Measurements from ENCODE around the gene KIRREL3.

Gene KIRREL3

DNA sequence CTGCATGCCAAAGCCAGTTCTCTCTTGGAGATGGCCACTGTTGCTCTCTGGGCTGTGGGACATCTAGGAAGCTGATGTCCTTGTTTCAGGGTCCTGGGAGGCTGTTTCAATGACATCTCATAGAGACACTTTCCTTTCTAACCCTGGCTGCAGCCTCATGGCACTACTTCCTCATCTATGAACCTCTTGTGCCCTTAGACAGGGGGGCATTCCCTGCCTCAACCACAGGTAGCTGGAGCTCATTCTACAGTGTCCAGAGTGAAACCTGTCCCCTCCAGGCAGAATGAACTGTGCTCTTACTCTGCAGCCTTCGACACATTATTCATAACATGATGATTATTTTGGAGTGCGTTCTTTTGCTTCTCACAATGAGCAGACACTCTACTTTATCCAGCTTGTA lies 335.9 kb downstream of the KIRREL3 start:
- no peak for DNase-seq (ENCODE audit: low read depth)

DNA sequence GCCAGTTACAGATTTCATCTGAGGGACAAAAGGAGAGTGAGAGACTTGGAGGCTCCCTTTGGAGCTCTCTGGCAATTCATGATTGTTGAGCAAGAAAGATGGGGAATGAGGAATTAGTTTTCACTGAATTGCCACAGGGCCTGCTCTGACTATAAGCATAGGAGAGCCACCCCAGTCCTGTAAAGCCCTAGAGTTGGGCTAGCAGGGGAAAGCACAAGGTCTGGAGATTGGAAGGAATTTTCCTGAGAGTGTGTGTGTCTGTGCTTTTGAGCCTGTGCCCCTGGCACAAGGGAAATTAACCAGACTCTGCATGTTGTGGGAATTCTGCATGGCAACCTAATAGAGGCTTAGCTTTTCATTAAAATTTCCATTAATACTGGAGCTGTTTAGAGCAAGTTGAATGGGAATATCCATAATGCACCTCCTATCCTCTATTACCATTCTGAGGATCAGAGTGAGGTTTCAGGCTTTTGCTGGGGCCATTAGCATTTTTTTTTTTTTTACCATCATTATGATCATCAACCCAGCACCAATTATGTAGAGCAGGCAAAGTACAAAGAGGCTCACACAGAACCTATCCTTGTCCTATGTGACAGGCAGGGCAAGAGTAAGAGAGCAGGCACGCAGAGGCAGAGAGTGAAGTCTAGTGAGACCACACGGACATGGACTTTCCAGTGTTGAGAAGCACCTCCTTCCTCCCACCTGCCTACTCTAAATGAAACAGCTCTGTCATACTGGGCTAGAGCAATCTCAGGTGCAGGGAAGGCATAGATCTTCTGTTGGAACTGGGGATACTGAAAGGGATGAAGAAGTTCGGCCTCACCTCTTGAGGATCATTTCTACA lies 336.6 kb downstream of the KIRREL3 start:
- no peak for DNase-seq (ENCODE audit: low read depth)

DNA sequence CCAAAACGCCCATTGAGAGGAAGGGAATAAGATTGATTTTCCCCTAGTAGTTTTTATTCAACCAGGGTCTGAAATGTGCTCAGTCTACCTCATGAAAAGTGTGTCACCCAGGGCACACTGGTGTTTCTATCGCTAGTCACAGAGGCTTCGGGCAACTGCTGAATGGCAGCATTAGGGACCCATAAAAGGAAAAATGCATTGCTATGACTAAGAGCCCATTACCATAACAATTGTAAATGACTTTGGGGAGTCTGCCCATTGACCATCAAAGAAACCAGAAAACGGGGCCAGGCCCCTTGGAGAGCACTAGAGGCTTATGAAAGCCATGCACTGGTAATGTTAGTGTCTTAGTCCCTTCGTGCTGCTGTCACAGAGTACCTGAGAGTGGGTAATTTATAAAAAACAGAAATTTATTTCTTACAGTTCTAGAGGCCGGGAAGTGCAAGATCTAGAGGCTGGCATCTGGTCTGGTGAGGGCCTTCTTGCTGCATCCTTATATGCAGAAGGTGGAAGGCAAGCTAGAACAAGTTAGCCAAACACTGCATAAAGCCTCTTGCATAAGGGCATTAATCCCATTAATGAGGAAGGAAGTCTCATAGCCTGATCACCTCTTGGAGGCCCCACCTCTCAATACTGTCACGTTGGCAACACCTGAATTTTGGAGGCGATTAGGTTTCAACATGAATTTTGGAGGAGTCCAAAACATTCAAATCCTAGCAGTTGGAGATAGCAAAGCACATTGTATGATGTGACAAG lies 338.4 kb downstream of the KIRREL3 start:
- no peak for DNase-seq (ENCODE audit: low read depth)

DNA sequence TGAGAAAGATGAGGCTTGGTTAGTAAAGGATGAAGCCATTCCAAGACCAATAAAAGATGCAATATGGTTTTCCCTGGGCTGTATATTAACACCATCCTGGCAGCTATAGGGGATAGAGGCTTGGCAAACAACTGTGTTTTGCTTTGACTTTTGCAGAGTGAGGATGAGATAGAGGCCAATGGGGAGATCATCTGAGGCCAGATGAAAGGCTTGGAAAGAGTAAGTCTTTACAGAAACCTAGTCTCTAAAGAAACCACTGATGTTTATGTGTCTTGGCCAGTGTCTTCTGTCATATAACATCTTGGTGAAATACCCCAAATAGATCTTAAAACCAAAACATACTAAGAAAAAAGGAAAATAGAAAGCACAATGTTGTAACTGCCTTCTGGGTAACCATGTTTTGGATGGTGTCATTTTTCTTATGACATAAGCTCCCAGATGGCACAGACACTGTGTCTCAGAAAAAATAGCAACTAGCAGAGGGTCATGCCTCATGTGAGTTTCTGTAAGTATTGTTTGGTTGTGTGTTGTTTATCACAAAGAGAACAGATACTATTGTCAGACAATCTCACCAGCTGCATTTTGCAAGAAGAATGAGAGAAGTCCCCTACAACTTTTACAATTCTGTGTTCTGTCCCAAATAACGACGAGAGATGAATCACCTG lies 339.7 kb downstream of the KIRREL3 start:
- no peak for DNase-seq (ENCODE audit: low read depth)

DNA sequence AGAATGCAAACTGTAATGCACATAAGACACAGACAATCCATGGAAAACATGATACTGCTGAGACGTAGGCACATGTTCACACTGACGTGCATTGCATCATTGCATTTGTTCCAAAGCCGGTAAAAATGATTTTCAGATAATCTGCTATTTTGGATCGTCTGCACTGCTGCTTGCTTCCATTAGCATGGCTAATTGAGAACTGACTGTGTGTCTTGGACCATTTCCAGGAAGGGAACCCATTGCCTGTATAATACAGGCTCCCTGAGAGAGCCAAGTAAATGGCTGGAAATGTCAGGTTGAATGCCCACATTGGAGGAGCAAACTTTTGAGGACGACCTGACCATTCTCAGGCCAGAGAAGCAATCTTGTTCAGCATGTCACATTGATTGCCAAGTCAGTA lies 340.2 kb downstream of the KIRREL3 start:
- DNase-seq (ENCODE audit: low read depth), result no peak

DNA sequence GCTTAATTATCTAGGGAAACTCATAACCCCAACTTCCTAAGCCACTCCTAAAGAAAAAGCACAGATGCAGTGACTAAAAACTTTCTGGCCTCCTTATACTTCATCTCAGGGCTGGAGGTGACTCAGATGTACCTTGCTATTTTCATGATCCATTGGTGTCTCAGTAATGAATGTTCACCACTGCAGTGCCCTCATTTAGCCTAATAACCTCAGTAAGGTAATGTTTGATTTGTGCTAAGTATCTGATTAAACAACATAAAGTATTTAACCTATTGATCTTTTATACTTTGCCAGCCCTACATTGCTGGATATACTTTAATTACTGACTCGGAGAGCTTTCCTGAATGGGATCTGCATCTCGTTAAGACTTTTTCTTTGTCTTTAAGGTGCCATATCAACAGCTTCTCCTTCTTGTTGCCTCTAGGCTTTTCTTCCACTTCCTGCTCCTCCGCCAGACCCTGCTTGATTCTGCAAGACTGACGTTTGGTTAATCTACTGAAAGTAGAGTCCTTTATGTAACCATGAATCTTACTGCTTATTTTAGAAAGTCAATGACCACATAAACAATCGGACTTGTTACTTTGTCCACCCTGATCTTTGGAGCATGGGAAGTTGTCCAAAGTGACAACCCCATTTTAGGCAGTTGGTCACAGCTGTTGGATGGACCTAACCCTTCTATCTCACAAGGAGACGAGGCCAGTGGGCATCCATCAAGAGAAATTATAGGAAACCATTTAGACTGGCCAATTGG lies 342.1 kb downstream of the KIRREL3 start:
- no peak for DNase-seq (ENCODE audit: low read depth)

DNA sequence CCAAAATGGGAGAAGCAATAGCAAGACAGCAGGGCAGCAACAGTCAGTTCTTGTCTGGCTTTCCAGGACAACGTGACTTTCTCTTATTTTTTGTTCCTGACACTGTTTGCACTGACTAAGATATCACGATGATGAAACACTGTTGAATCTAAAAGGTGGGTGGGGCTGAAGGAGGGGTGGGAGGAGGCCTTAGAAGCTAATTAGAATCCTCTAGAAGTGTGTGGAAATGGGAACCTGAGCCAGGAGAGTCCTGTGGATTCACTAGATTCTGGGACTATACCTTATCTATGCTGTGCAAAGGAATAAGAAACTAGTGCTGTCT lies 344.8 kb downstream of the KIRREL3 start:
- no peak for DNase-seq (ENCODE audit: low read depth)

DNA sequence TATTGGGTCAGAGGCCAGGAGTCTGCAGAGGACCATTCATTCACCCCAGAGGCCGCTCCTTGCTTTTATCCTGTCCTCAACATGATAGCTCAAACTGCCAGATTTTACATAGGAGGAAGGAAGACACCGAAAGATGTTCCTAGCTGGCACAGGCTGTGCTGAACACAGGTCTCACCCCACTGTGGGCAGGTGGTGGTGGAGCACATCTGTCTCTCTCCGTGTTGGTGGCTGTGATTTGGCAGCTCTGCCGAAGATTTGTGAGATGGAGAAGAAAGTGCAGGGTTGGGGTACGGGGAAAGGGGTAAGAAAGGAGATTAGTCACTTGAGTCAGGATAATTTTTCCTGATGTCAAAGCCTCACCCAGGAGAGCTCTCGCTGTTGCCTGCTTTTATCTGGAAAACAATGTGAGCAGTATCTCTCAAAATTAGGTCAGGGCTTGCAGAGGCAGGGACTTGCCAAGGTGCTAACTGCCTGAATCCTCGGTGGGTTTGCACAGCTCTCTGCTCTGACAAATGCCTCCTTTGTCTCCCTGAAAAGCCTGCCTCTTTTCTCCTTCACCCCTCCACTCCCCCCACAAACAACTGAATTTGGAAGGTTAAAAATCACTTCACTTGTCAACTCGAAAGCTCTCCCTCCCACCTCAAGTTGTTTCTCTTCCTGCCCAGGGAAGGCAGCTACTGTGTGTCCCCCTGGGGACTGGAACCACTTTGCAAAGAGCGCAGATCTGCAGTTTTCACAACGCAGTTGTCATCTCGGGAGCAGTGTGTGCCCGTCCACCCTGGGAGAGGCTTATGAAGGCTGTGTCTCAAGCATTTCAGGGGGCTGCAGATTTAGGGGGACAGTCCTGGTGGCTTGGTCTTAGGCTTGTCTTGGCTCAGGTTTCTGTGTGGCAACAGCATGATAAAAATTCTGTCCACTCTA lies 345.4 kb downstream of the KIRREL3 start:
- DNase-seq (ENCODE audit: low read depth), result no peak

DNA sequence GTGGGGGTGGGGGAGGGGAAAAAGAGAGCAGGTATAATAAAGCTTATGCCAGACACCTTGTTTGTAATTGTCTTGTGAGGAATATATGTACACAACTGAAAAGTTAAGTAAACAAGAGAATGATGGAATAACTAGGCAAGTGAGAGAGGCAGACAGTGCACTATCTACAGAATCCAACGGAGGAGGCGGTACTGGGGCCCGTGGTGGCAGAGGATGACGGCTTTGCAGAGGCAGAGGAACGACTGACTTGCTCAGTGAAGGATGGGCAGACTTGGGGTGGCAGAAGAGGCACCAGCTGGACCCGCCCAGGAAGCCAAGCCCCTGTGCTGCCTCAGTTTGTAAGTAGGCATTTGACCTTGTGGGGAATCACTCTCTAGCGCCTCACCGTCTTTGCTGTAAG lies 347.5 kb downstream of the KIRREL3 start:
- no peak for DNase-seq (ENCODE audit: low read depth)

DNA sequence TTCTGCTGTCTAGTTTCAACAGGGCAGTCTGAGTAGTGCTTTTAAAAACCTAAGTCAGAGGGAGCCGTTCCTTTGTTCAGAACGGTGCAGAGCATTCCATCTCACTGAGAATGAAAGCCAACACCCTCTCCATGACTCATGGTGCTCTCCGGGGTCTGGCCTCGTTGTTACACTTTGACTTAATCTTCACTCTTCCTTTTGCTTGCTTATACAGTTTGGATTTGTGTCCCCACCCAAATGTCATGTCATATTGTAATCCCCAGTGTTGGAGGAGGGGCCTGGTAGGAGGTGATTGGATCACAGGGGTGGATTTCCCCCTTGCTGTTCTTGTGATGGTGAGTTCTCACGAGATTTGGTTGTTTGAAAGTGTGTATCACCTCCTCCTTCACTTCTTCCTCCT lies 352.8 kb downstream of the KIRREL3 start:
- DNase-seq (ENCODE audit: low read depth), result peak; percentile 3

DNA sequence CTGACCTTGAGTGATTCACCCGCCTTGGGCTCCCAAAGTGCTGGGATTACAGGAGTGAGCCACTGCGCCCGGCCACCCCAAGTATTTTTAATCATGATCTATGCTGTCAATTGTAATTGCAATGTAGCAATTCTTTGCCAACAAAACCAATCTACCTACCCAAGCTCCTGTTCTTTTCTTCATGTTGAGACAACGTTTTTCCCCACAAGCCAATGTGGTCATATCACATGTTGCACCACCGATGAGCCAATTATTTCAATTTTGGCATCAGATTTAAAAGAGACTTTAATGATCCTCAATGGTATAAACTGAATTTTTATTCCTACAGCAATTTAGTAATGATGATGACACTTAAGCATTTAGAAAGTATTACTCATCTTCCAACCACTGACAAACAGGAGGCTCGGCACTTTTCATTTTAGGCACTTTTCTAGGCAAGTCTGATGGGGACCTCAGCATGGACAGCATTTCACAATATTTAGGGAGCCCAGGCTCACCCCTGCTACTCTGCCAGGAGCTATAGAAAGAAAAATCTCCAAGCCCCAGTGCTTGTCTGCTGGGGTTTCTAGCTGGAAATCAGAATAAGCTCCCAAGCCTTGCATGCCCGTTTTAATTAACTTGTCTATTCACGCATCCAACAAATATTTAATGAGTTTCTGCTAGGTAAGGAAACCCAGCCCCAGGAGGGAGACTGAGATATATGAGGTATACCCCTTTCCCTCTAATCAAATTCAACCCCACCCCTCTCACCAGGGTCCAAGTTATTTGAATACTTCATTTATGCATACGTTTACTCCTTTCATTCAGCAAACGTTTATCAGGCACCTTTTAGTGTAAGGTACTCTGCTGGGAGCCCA lies 353.6 kb downstream of the KIRREL3 start:
- no peak for DNase-seq (ENCODE audit: low read depth)

DNA sequence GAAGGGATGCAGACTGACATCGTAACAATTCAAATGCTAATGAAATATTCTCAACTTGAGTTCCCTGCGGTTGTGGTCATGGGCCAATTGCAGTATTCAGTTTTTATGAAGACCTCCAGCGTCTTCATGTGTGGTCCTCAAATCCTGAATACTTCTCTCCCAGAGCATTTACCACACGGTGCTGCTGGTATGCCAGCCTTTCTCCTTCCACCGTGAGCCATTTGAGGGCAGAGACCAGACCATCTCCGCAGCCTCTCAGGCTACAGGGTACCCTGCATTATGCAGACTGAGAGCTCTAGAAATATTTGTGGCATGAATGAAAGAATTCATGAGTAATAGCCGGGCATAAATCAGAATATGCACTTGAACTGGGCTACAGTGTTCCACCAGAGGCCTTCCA lies 355.4 kb downstream of the KIRREL3 start:
- DNase-seq (ENCODE audit: low read depth), result no peak

DNA sequence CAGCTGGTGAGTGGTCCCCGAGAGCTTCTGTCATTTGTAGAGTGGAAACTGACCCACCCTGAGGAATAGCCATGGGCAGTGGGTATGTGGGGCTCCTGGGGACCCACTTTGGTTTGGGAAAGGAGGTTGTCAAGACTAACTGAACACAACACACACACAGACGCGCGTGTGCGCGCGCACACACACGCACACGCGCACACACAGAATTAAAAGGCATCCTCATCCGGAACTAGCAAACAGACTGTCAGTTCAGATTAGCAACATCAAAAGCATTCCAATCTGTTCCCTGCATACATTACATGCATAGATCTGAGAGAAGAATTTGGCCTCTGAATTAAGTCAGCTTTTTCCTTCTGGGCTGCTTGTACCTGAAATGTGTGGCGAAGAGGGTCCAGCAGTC lies 360.4 kb downstream of the KIRREL3 start:
- no peak for DNase-seq (ENCODE audit: low read depth)

DNA sequence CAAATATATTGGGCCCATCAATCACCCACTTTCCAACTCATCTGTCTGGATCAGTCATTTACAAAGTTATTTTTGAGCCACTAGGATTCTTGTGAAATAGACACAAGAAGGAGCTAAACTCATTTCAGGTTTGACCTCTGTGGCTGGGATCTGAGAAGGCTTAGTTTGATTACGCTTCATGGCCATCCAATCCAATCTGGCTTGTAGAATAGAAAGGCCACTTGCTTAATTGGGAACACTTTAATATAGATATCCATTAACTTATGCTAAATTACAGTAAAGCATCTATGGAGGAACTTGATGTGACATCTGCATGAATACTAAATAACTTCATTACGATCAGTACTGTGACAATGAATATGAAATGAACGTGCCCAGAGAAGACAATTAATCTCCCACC lies 360.9 kb downstream of the KIRREL3 start:
- DNase-seq (ENCODE audit: low read depth), result no peak

DNA sequence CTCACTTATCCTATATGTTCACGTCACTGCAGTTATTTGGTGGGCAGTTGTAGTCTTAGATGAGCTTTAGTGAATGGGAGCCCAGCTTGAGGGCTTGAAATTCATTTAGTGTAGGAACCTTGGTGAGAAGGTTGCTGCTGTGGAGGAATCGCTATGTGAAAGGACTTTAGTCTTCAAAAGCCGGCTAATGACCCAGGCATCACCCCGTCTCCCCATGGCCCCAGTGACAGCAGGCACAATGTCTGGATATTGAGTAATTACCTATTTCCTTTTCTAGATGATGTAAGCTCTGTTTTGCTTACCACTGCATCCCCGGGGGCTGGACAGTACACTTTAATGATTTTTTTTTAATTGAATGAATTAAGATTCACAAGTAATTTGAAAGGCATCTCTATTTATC lies 361.9 kb downstream of the KIRREL3 start:
- no peak for DNase-seq (ENCODE audit: low read depth)

DNA sequence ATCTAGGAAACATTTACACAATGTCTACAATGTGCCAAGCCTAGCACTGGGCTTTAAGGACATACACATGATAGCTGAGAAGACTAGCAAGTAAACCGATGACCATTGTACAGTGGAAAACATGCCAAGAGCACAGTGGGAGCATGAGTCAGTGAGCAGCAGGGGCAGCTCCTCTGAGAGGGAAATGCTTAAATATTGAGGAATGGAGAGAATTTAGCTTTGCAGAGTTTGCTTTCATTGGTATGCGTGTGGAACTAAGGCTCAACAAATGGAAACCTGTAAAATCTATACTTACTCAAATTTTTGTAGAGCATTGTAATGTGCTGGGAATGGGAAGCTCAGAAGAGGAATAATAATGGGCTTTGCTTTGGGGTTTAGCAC lies 362.8 kb downstream of the KIRREL3 start:
- no peak for DNase-seq (ENCODE audit: low read depth)

DNA sequence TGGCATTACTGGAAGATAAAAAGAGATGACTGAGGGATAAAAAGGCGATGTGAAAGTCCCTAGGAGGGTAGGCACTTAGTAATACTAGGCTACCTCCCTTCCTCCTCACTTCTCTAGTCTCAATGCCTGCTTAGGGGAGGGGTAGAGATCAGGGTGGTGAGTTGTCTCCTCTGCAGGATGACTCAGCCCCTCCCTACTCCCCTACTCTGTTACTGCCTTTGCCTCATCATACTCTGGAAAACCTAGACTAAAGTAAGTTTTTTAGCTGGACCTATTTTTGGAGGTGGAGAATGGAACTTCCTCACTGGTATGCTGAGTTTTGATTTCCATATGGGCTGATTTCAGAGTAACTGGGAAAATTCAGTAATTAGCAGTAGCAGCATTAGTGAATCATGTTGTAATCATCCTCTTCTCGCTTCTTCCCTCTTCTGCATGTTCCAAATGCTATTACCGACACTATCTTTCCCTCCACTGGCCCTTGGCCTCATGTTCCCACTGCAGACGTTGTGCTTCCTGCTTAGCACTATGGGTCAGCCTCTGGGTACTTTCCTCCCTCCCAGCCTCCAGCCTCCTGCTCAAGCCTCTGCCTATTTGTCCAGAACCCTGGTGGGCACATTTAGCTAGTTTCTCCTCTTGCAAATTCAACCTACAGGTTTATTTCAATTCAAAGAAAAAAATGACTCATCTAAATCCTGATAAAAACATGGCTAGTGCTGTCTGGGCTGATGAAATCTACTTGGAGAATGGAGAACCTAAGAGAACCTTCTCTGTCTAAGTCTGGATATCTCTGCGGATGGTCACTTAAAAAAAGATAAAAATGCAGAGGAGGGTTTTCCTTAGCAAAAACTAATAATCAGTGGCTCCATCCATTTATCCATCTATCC lies 363.4 kb downstream of the KIRREL3 start:
- no peak for DNase-seq (ENCODE audit: low read depth)

DNA sequence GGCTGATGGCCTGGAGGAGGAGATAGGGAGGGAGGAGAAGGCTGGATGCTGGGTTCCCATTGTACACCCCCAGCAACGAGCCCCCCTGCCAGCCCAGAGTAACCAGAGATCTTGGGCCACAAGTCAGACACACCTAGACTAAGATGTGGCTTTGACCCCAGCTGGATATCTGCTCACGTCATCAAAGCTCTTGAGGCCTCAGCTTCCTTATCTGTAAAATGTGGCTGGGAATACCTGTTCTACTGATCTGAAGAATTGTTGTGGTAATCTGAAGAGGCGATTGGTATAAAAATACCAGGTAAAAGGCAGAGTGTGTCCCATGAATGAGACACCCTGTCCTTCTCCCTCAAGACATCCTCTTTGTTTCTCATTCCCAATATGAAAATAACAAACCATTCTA lies 365.1 kb downstream of the KIRREL3 start:
- no peak for DNase-seq (ENCODE audit: low read depth)

DNA sequence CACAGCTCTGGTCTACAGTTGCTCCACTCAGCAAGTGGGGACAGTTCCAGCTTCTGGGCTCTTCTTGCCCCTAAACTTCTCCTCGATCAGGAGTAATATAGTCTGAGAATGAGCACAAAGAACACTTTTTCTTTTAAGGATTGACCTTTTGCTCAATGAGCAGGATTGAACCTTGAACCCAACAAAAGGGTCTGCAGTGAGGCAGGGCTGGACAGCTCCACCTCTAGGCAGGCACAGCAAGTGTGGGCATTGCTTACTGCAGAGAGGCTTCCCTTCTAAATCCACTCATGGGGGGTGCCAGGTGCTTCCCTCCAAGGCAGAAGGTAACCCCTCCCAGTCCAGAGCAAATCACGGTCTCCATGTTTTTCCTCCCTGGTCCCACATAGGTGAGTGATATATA lies 365.6 kb downstream of the KIRREL3 start:
- no peak for DNase-seq (ENCODE audit: low read depth)

Data from amniotic epithelial cell (primary cell).